Measurements from ENCODE around the gene GRM4.

GRM4 gene

GRCh38 chr6:33995309-33996119 is 150.4 kb downstream of the GRM4 start:
- no peak for TF ChIP-seq CTCF (IDR thresholded peaks at IDR 0.05; ENCODE audit: low read depth, low read length, missing control alignments)
- H3K4me3 ChIP-seq (ENCODE audit: low read depth, low read length), result no peak overlapping the region
- DNase-seq (ENCODE audit: low read depth), result no peak

- H3K4me3 ChIP-seq (ENCODE audit: low read depth, low read length), result no peak overlapping the region
- TF ChIP-seq CTCF (IDR thresholded peaks at IDR 0.05; ENCODE audit: low read depth, low read length, missing control alignments), result no peak
- no peak for DNase-seq (ENCODE audit: low read depth)
These were observed 151.2 kb downstream of the GRM4 start for GRCh38 chr6:33994472-33995308.

GRCh38 chr6:33993653-33994471 is 152.0 kb downstream of the GRM4 start:
- no peak overlapping the region for H3K4me3 ChIP-seq (ENCODE audit: low read depth, low read length)
- no peak for DNase-seq (ENCODE audit: low read depth)
- TF ChIP-seq CTCF (IDR thresholded peaks at IDR 0.05; ENCODE audit: low read depth, low read length, missing control alignments), result no peak

GRCh38 chr6:33993091-33993490 is 152.8 kb downstream of the GRM4 start:
- DNase-seq (ENCODE audit: low read depth), result no peak
- no peak for TF ChIP-seq CTCF (IDR thresholded peaks at IDR 0.05; ENCODE audit: low read depth, low read length, missing control alignments)
- H3K4me3 ChIP-seq (ENCODE audit: low read depth, low read length), result no peak overlapping the region

- no peak for TF ChIP-seq CTCF (IDR thresholded peaks at IDR 0.05; ENCODE audit: low read depth, low read length, missing control alignments)
- H3K4me3 ChIP-seq (ENCODE audit: low read depth, low read length), result no peak overlapping the region
- no peak for DNase-seq (ENCODE audit: low read depth)
These were observed 153.7 kb downstream of the GRM4 start for GRCh38 chr6:33992191-33992590.

- no peak for DNase-seq (ENCODE audit: low read depth)
- H3K4me3 ChIP-seq (ENCODE audit: low read depth, low read length), result no peak overlapping the region
- TF ChIP-seq CTCF (IDR thresholded peaks at IDR 0.05; ENCODE audit: low read depth, low read length, missing control alignments), result no peak
These were observed 154.3 kb downstream of the GRM4 start for GRCh38 chr6:33991610-33992009.
